ENCODE measurements around the gene NEK10.
A peak's percentile ranks its signal among the peaks of the same experiment; 100 is the strongest.

The NEK10 gene

DNA sequence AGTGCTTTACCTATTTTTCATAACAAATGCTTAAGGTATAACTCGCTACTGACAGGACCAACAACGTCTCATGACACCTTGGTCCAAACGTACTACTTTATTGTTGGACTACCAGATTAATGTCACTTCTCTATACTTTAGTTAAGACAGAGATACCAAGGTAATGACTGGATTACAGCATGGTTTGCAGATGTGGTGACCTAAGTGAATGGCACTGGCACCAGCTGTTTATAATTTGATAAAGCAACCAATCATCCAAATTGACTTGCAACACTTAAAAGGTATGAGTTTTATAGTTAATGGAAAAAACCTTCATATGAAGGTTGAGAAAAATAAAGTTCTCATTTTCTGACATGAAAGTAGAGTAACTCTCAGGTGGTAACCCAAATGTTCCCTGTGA, 209.0 kb downstream of the NEK10 start:
- no peak for DNase-seq

GRCh38 chr3:27147215-27147614, 222.0 kb downstream of the NEK10 start:
- no peak for DNase-seq

- no peak for DNase-seq
Observed at GRCh38 chr3:27146786-27147185, 222.4 kb downstream of the NEK10 start.

GRCh38 chr3:27145719-27146118, 223.5 kb downstream of the NEK10 start:
- no peak for DNase-seq

DNA sequence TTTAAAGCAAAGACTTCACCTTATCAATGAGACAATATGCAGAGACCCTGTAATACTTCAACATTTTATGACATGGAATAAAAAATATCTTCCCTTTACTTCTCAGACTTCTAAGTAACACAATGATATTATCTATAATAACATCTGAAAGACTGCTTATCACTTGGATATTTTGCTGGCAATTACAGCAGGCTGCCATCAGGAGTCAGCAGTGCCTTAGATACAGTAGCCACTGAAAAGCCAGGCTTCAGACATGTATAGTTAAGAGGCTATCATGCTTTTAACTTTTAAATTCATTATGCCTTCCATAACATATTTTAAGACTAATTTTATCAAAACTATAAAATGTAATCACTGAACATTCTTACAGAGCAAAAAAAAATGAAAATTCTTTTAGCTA, 227.5 kb downstream of the NEK10 start:
- no peak for DNase-seq

DNA sequence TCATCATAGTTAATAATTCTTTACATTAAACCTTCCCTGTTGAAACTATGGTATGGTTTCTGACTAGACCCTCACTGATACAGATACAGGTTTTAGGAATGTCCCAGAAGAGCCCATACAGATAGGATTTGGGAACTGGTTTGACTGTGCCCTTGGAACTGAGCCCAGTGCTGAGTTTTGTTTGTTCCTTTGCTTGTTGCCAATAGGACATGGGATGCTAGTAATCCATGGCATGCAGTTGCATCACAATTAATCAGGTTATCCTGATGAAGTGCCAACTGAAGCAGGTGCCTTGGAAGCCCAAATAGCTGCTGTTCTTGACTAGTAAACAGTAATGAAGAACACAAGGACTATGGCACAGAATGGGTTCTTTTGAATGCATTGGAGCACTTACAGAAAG, 230.6 kb downstream of the NEK10 start:
- DNase-seq: no peak

DNA sequence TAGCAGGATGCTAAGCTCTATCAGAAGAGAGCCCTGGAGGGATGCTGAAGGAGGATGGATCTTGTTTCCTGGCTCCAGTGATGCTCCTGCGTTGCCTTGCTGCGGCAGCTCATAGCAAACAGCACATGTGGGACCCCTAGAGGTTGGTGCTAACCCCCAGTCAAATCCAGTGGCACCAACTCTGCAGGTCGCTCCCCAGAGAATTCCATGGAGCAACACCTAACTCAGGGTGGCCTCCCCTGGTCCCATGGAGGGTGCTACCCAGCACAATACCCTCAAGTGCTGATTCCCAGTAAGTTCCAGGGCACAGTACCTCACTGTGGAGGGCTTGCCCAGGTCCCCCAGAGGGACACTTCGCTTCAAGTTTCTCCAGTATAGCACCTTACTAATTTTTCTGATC, 231.2 kb downstream of the NEK10 start:
- no peak for DNase-seq

GRCh38 chr3:27134171-27134796, 234.9 kb downstream of the NEK10 start:
- peak in 1 of 2 experiments; percentile 6 for DNase-seq

- no peak for DNase-seq
Observed at GRCh38 chr3:27133060-27133459, 236.1 kb downstream of the NEK10 start.

GRCh38 chr3:27130796-27131195, 238.4 kb downstream of the NEK10 start:
- DNase-seq: no peak

DNA sequence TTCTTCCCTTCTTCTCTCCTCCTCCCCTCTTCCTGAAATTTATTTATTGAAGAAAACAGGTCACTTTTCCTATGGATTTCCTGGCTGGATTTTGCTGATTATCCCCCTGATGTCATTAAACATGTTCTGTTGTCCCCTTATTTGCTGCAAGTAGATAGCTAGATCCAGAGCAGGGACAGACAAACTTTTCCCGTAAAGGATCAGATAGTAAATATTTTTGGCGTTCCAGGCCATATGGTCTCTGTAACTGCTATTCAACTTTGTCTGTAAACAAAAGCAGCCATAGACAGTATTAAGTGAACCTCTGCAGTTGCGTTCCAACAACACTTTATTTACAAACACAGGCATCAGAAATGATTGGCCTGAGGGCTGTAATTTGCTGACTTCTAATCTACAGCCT, 241.3 kb downstream of the NEK10 start:
- DNase-seq: no peak

GRCh38 chr3:27127195-27127594, 242.0 kb downstream of the NEK10 start:
- DNase-seq: no peak

DNA sequence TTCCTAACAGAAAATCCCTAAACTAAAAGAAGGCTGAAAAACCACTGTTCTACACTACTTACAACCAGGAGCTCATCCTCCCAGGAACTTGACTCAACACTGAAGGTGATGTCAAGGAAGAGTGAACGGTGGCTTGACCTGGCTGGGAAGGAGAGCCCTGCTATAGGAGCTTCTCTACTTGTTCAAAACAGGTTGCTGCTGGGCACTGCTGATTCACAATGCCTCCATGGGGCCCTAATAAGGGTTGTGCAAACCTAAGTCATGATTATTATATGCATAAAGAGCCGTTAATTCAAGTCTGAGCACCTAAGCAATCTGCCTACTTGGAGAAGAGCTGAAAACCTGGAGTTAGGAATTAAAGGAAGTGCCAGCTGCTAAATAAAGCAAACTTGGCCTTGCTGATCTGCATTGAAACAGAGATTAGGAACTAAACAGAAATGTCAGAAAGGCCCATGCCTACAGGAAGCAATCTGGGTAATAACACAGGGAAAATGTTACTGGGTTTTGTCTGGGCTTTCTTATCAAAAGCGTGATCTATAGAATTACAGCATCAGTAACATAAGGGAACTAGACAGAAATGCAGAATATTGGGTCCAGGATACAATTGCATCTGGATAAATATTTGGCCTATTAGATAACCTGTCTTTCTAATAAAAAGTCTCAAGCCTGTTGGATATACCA, 243.2 kb downstream of the NEK10 start:
- no peak for DNase-seq

DNA sequence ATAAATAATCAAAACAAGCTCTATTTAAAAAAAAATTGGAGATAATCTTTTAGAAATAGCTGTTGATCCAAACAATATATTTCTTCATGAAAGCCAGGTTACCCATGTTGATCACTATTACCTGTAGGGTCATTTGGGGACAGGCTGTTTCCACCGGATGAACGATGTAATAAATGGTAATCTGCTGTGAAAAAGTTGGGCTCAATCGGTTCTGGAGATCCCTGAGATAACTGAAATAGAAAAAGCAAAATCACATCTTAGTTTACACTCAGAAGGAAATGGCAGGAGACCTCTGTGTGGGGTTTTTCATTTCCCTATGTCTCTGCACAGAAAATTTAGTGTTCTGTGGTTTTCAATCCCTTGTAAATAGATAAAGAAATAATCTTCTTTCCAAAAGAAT, 249.5 kb downstream of the NEK10 start:
- no peak for DNase-seq

GRCh38 chr3:27115352-27115751, 253.8 kb downstream of the NEK10 start:
- no peak for DNase-seq

DNA sequence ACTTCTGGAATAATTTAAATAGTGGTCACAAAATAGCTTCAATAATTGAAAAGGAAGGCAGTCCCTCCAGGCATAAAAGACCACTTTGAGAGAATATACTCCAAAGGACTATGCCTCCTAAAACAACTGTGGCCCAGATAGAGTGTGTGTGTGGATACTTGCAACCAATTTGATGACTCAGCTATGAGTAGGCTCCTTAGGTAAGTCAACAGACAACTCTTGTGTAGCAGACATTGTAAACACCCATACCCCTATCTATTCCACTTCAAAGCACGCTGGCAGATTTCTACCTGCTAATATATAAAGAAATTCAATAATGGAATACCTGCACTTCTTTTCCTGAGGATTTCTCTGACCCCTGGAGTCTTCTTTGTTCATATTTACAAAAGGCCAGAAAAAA, 254.5 kb downstream of the NEK10 start:
- DNase-seq: no peak

DNA sequence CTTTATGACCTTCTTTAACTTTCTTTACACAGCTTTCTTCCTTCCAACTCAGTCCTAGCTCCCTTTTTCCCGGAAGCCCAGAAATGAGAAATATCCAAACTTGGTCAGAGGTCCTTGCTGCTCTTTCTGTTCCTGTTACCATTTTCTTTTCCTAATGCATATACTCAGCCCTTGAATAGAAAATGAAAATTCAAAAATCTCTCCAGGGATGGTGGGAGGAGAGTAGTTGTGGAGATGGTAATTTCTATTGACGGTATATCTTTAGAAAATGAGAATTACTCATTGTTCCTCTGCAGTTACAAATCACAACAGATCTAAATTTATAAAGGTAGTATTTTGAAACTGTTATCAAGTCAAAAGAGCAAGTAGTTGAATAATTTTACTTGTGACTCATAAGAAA, 255.1 kb downstream of the NEK10 start:
- no peak for DNase-seq

- no peak for DNase-seq
Observed at GRCh38 chr3:27110020-27110419, 259.2 kb downstream of the NEK10 start.

GRCh38 chr3:27108322-27108721, 260.9 kb downstream of the NEK10 start:
- no peak for DNase-seq

DNA sequence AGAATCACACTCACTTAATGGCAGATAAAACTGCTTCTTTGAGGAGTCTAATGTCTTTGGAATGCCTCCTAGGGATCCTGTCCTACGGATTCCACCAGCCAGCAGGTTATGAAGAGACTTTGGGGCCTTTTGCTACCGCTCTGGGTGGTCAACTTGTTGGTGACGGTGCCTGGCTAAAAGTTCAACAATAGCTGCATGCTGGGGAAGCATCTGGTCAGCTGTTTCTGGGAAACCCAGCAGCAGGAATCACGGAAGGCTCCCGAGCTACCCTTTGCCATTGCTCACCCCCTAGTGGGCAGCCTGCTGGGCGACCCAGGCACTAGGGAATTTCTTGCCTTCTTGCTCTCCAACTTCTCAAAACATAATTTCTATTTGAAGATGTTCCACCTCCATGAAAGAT, 263.3 kb downstream of the NEK10 start:
- no peak for DNase-seq

DNA sequence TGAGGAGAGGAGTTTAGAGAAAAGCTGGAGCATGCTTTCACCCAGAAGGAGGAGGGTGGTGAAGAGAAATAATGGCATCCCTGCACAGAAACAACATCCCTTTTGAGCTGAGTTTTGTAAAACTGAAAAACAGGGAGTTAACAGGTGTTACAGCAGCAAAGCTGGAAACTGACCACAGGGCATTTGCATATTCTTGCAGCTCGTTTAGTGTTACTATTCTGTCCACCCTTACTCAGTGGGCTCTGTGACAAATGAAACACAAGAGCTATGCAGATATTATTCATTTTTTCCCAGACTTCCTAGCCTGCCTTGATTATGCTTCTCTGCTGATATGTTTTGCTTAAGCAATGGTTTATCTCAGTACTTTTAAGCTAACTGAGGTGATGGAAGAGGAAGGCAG, 272.0 kb downstream of the NEK10 start:
- DNase-seq: no peak

DNA sequence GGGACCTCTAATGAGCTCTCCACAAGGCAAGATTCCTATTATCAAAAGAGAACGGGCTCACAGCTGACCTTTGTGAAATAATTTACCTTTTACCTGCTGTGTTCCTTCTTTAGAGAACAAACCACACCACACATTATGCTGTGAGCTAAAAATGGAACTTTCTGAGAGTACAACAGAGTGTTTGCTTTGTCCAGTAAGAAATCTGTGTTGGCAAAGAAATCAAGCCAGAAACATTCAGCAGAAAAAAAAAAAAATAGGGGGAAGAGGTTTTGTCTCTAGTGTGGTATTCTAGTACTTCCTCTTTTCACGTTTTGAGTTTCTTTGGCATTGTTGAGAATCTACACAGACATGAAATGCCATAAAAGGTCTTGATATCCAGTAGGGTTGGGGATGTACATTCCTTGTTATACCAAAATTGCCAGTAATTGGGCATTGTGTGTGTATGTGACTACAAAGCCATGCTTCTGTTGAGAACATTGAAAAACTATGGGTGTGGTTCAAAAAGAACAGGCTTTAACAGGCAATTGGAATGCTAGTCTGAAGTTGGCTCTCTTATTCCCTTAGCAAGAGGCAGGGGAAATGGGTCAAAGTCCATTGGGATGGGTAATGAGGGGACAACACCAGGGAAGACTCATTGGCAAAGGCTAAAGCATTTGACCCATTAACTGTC, 273.5 kb downstream of the NEK10 start:
- DNase-seq: no peak

GRCh38 chr3:27094721-27095120, 274.5 kb downstream of the NEK10 start:
- no peak for DNase-seq

- no peak for DNase-seq
Observed at GRCh38 chr3:27093771-27094170, 275.4 kb downstream of the NEK10 start.

All from cerebellar nuclear complex (tissue), 1 donor.